Hematopoietic multipotent progenitor cell treated with erythropoietin and hydrocortisone succinate and interleukin-3 and kit ligand, for 17 days (in vitro differentiated cells): ENCODE results near the gene PIK3CD.
"Not testable (repeated sequence)": the region's sequence is repeated elsewhere in the genome, so short reads cannot be mapped to it uniquely, and the experiment has no call there.

Source experiments
- DNase-seq: peaks from one replicate; pipeline ENCODE4 v3.0.0-alpha.2; 2015; ENCODE audit warnings: low spot score

Gene PIK3CD

DNA sequence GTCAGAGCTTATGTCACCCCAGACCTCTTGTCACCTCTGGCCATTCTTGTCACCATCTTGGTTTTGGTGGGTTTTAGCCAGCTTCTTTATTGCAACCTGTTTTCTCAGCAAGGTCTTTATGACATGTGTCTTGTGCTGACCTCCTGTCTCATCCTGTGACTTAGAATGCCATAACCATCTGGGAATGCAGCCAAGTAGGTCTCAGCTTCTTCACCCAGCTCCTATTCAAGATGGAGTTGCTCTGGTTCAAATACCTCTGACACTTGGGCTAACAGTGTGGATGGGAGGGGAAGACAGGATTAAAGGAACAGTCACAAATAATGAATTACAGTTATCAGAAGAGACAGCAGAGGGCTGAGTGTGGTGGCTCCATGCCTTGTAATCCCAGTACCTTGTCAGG lies 30.5 kb upstream of the PIK3CD start:
- no peak for DNase-seq

DNA sequence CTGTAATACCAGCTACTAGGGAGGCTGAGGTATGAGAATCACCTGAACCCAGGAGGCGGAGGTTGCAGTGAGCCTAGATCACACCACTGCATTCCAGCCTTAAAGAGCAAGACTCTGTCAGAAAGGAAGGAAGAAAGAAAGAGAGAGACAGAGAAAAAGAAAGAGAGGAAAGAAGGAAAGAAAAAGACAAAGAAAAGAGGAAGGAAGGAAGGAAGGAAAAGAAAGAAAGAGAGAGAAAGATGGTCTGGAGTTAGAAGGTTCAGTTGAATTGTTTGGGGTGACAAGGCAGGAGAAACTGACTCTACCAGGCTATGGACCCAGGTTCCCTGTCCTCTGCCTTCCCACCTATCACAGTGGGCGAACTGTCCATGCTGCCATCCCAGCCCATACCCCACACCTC lies 27.4 kb upstream of the PIK3CD start:
- DNase-seq = no peak

GRCh38 chr1:9625030-9625429 lies 26.5 kb upstream of the PIK3CD start:
- not testable (repeated sequence) for DNase-seq

DNA sequence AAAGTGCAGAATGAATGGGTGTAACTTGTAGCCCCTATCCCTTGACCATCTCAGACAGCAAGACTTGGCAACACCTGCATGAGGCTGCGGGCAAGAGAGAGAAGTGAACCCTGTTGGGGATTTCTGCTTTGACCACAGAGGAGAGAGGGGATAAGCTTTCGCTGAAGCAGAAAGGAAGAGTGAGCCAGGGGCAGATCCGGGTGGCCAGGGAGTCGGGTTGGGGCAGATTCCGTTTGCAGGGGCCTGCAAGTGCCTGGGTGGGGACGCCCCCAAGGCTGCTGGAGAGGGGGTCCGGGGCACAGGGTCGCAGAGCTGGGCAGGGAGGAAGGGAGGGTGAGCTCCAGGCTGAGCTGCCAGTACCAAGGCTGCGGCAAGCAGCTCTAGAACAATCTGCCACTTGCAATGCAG lies 25.3 kb upstream of the PIK3CD start:
- no peak for DNase-seq

- DNase-seq = no peak
Measured at GRCh38 chr1:9628541-9629444, 22.7 kb upstream of the PIK3CD start.

DNA sequence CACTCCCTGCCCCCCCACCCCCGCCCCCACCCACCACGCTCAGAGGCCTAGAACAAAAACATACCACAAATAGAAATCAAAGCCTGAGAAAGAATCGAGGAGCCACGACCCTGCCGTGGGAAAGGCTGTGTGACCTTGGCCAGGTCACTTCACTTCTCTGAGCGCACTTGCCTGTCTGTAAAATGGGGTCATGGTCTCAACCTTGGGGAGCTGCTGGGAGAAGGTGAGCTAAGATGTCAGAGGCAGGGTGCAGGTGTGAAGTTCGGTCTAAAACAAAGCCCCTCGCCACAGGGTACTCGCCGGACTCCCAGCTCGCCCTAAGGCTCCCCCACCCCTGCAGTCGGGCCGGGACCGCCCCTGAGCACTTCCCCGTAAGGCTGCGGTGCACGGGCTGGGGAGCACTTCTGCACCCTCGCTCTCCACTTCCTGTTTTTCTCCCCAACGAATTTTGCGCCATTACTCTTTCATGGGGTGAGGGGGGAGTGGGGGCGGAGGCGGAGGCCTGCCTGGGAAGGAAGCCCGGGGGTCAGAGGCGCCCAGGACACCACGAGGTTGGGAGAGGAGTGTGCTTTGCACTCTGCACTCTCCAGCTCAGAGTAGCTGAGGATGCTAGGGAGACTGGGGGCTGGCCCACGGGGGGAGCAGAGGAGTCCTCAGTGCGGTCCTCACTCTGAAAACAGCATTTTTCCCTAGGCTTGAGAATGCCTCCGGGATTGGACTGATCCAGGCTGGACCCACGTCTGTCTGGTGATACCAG lies 21.9 kb upstream of the PIK3CD start:
- DNase-seq = no peak

- no peak for DNase-seq
Measured at GRCh38 chr1:9630331-9631111, 21.0 kb upstream of the PIK3CD start.

DNA sequence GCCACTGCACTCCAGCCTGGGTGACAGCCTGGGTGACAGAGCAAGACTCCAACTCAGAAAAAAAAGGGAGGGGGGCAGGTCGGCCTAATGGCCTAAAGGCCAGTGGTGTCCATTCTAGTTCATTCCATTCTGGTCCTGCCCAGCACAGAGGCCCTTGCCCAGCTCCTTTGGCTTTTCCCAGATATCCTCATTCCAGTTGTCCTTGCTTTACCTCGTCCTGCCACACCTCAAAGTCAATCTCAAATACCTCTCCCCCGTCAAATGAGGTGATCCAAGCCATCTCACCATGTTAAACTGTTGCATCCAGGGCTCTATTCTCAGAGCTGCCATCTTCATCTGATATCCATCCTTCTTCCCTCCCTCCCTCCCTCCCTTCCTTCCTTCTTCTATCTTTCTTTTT lies 19.9 kb upstream of the PIK3CD start:
- DNase-seq = no peak

DNA sequence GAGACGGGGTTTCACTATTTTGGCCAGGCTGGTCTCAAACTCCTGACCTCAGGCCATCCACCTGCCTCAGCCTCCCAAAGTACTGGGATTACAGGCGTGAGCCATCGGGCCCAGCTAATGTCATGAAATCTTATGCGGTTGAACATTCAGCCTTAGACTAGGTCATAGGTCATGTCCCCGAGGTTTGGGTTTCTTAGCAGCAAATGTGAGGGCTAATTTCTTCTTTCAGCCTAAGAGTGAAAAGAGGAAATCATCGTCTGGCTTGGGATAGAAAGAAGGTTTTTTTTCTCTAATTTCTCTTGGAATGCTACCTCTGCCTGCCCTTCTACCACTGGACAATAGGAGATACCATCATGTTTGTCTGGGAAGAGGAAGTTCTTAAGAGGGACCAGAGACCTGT lies 18.0 kb upstream of the PIK3CD start:
- DNase-seq = no peak

DNA sequence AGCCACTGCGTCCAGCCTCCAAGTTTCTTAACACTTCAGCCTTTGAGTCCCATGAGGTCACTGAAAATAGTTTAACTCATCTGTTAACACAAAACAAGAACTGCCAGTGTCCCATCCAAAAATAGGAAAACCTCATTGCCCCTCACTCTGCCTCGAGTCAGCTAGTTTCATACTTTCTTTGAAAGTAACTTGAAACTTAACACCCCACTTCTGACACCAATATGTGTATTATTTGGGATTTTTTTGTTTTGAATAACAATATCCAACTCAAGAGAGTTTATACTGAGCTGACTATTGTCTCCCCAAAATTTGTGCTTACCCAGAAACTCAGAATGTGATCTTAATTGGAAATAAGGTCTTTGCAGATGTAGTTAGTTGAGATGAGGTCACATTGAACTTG lies 16.9 kb upstream of the PIK3CD start:
- DNase-seq = no peak

DNA sequence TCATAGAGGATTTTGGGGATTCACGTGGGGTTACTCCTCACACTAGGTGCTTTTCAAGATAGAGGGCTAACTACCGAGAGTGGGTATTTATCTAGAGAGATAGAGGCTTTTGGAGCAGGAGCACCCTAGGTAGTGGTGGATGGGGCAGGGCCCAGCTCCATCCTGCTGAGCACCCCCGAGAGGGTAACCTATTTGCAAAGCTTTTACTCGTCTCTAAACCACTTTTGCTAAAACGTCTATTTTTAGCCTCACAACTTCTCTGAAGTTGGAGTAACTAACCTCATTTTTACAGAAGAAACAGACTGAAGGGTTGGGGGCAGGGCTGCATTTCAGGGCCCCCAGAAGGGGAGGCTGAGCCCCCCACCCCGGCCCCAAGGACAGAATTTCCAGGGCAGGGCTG lies 12.3 kb upstream of the PIK3CD start:
- DNase-seq = no peak

DNA sequence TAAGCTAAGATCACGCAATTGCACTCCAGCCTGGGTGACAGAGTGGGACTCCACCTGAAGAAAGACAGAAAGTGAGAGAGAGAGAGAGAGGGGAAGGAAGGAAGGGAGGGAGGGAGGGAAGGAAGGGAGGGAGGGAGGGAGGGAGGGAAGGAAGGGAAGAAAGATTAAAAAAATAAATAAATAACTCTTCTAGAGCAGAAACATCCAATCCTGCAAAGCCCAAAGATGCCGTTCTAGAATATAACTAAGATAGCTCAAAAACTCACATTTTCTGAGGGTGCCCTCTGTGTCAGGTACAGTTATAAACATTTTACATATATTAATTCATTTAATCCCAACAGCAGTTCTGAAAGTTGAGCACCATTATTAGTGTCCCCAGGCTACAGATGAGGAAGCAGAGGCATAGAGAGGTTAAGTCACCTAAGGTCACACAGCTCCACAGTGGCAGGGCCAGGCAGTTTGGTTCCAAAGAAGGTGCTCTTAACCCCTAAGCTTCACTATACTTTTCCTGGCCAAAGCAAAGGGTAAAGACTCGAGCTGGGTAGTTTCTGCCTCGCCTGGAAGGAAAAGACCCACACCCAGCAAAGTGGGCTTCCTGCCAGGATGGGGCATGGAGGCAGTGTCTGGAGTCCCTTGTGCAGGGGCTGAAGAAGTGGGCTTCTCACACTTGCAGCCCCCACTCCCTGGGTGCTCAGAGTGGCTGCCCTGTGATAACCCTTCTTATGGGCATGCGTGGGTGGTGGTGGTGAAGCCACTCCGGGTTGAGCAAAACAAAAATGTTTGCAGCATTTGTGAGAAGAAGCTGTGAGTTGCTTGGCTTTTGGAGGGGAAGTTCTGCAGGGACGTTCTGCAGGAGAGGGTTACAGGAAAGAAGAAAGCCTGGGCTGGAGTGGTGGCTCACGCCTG lies 7.9 kb upstream of the PIK3CD start:
- DNase-seq = no peak

- DNase-seq = no peak
Measured at GRCh38 chr1:9646037-9646436, 5.5 kb upstream of the PIK3CD start.

GRCh38 chr1:9648171-9648570 lies 3.4 kb upstream of the PIK3CD start:
- DNase-seq = no peak

DNA sequence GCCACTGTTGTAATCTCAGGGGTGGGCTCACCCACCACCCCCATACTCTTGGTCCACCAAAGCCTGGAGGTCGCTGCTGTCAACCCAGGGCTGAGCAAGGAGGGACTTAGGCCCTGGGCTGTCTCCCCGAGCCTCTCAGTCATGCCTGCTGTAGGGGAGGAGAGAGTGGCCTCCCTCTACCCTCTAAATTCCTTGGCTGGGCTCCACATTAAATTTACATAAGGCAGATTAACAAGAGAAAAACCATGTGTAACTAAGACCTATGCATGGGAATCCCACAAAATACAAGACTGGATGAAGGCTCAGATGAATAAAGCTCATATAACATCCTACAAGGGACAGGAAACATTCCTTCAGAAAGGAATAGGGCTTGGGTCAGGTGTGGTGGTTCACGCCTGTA lies 1.8 kb upstream of the PIK3CD start:
- no peak for DNase-seq

- no peak for DNase-seq
Measured at GRCh38 chr1:9651220-9651564, 339 bp upstream of the PIK3CD start.

GRCh38 chr1:9652379-9653209 lies 1.1 kb downstream of the PIK3CD start:
- no peak for DNase-seq

DNA sequence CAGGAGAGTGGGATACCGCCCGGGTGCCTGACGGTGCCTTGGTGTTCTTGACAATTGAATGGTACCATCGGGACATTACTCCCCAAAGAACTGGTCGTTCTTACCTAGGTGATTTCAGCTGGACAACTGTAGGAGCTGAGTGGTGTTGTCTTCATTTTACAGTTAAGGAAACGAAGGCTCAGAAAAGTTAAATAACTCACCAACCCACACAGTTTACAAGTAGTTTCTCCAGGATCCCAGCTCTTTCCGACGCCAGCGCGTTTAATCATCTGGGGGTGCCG lies 1.6 kb downstream of the PIK3CD start:
- no peak for DNase-seq

- no peak for DNase-seq
Measured at GRCh38 chr1:9653491-9654050, 2.0 kb downstream of the PIK3CD start.

DNA sequence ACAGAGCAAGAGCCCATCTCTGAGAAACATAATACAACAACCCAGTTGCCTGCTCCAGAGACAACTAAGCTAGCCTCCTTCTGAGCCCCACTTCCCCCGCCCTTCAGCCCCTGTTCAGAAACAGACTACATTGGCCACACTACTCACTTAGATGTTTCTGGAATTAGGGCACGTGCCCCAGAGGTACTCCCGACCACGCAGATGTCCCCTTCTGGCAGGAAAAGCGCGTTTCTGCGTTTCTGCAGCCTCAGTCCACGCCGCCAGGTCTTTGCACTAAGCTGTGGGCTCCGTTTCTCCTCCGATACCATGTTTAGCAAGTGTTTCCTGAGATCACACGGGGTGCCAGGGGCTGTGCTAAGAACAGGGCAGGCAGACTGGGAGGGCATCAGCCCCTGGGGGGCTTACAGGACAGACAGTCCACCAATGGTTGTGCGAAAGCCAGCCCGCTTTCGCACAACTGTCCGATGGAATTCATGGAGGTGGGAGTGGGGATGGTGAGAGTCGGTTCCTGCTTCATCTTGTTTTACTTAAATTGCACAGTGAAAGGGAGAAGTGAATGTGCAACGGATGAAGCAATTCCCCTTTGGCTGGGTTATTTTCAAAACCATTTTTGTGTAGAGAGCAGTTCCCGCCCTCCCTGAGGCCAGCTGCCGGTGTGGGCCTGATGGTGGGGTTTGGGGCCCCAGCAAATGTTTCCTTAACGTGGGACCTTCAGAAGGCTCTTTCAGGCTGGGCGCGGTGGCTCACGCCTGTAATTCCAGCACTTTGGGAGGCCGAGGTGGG lies 2.7 kb downstream of the PIK3CD start:
- no peak for DNase-seq
